ENCODE measurements around the gene EMP2.

EMP2 gene

DNA sequence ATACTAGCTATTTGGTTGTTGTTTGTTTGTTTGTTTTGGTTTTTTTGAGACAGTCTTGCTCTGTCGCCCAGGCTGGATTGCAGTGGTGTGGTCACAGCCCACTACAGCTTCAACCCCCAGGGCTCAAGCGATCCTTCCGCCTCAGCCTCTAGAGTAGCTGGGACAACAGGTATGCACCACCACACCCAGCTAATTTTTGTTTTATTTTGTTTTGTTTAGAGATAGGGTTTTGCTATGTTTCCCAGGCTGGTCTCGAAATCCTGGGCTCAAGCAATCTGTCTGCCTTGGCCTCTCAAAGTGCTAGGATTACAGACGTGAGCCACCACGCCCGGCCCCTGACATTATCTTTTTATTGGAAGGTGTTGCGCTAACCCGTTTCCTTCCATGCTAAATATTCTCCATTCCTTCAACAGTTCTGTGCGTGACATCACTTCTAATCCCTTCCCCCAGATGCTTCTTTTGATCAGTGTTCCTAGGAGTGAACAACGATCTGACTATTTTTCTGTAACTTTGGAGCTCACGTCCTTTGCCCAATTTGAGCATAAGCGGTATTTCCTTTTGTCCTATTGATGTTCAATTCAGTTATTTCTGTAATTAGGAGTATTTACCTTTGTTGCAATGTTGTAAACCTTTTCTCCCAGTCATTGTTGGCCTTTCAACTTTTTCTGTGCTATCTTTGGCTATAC, 30.2 kb upstream of the EMP2 start:
- no peak for DNase-seq (ENCODE audit: insufficient read length, low spot score)
- no peak for TF ChIP-seq PAX5 (IDR thresholded peaks at IDR 0.05; ENCODE audit: insufficient read depth, low read length, severe bottlenecking)
- no peak for TF ChIP-seq POLR2A (IDR thresholded peaks at IDR 0.05; ENCODE audit: low read depth, low read length)
- no peak for TF ChIP-seq TAF1 (IDR thresholded peaks at IDR 0.05; ENCODE audit: low read depth, low read length)
- no peak for TF ChIP-seq SPI1 (IDR thresholded peaks at IDR 0.05; ENCODE audit: low read depth, low read length)
- no peak for TF ChIP-seq POLR2AphosphoS5 (IDR thresholded peaks at IDR 0.05; ENCODE audit: low read depth, low read length)
- TF ChIP-seq POU2F2 (IDR thresholded peaks at IDR 0.05; ENCODE audit: low read depth, low read length): no peak
- no peak for FAIRE-seq

DNA sequence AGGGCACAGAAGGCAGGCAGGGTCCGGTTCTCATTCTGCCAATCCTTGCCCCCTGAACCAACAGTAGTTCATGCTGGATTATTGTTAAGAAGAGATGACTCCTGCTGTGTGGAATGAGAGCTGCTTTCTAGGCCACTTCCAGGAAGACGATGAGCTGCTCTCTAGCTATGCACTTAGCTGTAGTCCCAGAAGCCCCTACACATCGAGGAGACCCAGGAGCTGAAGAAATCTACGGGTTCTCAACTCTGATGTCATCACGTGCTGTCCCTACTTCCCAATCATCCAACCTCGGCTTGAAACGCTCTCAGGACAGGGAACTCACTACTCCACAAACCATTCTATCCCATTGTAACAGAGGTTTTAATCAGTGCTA, 29.0 kb upstream of the EMP2 start:
- DNase-seq (ENCODE audit: insufficient read length, low spot score): no peak
- TF ChIP-seq POLR2A (IDR thresholded peaks at IDR 0.05; ENCODE audit: low read depth, low read length) (no peak), POU2F2 (IDR thresholded peaks at IDR 0.05; ENCODE audit: low read depth, low read length) (no peak), TAF1 (IDR thresholded peaks at IDR 0.05; ENCODE audit: low read depth, low read length) (no peak), PAX5 (IDR thresholded peaks at IDR 0.05; ENCODE audit: insufficient read depth, low read length, severe bottlenecking) (no peak), SPI1 (IDR thresholded peaks at IDR 0.05; ENCODE audit: low read depth, low read length) (no peak)

DNA sequence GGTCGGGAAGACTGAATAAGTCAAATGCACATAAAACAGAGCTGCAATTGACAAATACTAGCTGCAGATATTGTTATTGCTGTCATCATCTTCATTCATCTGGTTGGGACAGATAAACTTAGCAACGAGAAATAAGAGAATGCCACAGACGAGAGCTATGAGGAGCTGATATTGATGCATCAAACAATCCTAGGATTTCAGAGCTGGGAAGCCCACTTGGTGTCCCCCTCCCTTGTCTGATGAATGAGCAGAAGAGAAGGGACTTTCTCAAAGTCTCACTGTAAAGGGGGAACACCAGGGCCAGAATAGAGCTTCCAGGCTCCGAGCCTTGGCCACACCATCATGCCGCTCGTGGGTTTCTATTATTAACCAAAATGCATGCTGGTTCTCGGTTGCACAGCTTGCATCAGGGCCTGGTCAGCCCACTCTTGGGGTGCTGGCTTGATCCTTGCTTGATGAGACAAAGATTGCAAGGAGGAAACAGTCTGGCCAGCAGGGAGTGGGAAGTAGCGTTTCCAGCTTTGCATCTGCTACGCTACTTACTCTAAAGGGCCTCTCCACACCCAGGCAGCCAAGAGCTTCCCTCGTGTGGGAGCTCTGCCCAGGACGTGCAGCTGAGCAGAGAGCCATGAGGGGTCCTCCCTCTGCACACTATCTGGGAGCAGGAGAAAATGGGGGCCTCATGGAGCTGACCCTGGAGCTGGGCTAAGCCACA, 28.4 kb upstream of the EMP2 start:
- FAIRE-seq (no peak), DNase-seq (ENCODE audit: insufficient read length, low spot score) (no peak)
- TF ChIP-seq POU2F2 (IDR thresholded peaks at IDR 0.05; ENCODE audit: low read depth, low read length) (no peak), TAF1 (IDR thresholded peaks at IDR 0.05; ENCODE audit: low read depth, low read length) (no peak), PAX5 (IDR thresholded peaks at IDR 0.05; ENCODE audit: insufficient read depth, low read length, severe bottlenecking) (no peak), SPI1 (IDR thresholded peaks at IDR 0.05; ENCODE audit: low read depth, low read length) (no peak), POLR2AphosphoS5 (IDR thresholded peaks at IDR 0.05; ENCODE audit: low read depth, low read length) (no peak), POLR2A (IDR thresholded peaks at IDR 0.05; ENCODE audit: low read depth, low read length) (no peak)

More for the DNA sequence above, 29.0 kb upstream of the EMP2 start:
- FAIRE-seq: no peak

DNA sequence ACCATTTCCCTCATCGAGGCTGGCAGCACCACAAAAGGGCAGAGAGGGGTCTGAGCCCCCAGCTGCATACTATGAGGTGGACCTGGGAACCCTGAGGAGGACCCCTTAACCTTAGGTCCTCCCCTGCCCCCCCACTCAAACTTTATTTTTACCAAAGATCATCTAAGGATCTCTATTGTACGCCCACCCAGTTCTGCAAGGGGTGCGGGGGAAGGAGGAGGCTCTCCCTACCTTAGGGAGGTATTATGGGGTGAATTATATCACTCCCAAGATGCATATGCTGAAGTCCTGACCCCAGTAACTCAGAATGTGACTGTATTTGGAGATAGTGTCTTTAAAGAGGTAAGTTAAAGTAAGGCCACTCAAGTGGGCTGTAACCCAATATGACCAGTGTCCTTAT, 26.8 kb upstream of the EMP2 start:
- TF ChIP-seq POLR2A (IDR thresholded peaks at IDR 0.05; ENCODE audit: low read depth, low read length): no peak
- no peak for TF ChIP-seq SPI1 (IDR thresholded peaks at IDR 0.05; ENCODE audit: low read depth, low read length)
- TF ChIP-seq POU2F2 (IDR thresholded peaks at IDR 0.05; ENCODE audit: low read depth, low read length): no peak
- no peak for TF ChIP-seq PAX5 (IDR thresholded peaks at IDR 0.05; ENCODE audit: insufficient read depth, low read length, severe bottlenecking)
- no peak for TF ChIP-seq POLR2AphosphoS5 (IDR thresholded peaks at IDR 0.05; ENCODE audit: low read depth, low read length)
- TF ChIP-seq TAF1 (IDR thresholded peaks at IDR 0.05; ENCODE audit: low read depth, low read length): no peak
- FAIRE-seq: no peak
- no peak for DNase-seq (ENCODE audit: insufficient read length, low spot score)

DNA sequence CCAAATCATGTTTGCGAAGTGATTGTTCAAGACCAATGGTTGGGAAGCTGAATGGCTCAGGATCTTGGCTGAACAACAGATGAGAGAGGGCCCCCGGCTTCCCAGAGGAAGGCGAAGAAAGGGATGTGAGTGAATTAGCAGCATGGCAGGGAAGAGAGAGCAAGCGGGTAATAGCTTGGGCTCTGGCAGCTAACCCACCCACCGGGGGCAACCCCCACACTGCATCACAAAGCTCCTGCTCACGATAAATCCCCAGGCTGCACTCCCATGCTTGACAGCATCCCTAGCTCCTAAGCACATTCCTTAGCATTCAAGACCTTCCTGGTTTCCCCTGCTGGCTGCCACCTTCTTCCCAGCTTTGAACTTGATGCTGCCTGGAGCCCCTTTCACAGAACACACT, 26.2 kb upstream of the EMP2 start:
- DNase-seq (ENCODE audit: insufficient read length, low spot score) (no peak), FAIRE-seq (no peak)
- TF ChIP-seq POLR2A (IDR thresholded peaks at IDR 0.05; ENCODE audit: low read depth, low read length): no peak
- no peak for TF ChIP-seq TAF1 (IDR thresholded peaks at IDR 0.05; ENCODE audit: low read depth, low read length)
- no peak for TF ChIP-seq PAX5 (IDR thresholded peaks at IDR 0.05; ENCODE audit: insufficient read depth, low read length, severe bottlenecking)
- TF ChIP-seq SPI1 (IDR thresholded peaks at IDR 0.05; ENCODE audit: low read depth, low read length): no peak
- no peak for TF ChIP-seq POU2F2 (IDR thresholded peaks at IDR 0.05; ENCODE audit: low read depth, low read length)
- no peak for TF ChIP-seq POLR2AphosphoS5 (IDR thresholded peaks at IDR 0.05; ENCODE audit: low read depth, low read length)

DNA sequence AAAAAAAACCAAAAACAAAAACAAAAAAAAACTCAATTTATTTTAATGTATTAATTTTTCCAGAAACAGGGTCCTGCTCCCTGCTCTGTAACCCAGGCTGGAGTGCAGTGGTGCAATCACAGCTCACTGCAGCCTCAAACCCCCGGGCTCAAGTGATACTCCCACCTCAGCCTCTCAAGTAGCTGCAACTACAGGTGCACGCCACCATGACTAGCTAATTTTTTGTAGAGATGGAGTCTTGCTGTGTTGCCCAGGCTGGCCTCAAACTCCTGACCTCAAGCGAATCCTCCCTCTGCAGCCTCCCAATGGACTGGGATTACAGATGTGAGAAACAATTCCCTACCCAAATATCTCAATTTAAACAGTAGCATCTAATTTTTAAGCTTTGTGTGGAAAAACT, 25.2 kb upstream of the EMP2 start:
- DNase-seq (ENCODE audit: insufficient read length, low spot score) (no peak), FAIRE-seq (no peak)
- TF ChIP-seq POLR2A (IDR thresholded peaks at IDR 0.05; ENCODE audit: low read depth, low read length) (no peak), TAF1 (IDR thresholded peaks at IDR 0.05; ENCODE audit: low read depth, low read length) (no peak), SPI1 (IDR thresholded peaks at IDR 0.05; ENCODE audit: low read depth, low read length) (no peak), PAX5 (IDR thresholded peaks at IDR 0.05; ENCODE audit: insufficient read depth, low read length, severe bottlenecking) (no peak), POU2F2 (IDR thresholded peaks at IDR 0.05; ENCODE audit: low read depth, low read length) (no peak)

DNA sequence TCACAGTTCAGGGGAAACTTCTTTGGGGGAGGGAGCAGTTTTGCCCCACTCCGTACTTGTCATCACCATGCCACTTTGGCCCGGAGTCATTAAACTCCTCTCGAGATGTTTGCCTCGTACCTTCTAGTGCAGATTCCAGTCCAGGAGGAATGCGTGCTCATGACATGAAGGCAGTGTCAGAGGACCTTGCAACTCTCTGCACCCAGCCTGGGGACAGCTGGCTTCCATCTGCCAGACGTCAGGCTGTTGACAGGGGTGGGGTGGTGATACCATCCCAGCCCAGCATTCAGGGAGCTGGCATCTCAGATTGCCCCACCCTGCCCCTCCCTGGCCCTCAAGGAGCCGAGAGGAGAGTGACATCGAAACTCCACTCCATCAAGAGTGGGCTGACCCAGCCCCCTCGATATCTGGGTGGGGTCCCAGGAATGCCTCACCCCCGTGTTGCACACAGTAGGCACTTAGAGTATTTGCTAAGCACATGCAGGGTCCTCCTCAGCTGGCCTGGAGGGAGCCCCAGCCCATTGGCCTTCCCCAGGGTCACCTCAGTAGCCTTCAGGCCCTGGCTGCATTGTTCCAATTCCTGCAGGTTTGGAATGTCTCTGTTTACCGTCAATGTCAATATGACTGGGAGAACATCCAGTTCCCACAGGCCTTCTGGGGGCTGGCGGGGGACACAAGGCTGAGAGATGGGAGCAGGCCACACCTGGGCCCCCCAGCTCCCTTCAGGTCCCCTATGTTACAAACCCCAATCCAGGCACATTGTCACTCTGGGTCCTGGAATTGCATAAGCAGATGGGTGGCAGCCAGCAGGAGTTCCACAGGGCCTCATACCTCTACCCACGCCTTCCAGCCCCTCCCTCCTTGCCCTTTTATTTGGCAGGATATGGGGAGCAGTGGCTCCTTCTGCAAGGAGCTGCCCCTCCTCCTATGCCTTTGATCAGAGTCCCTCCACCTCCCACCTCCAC, 21.3 kb upstream of the EMP2 start:
- no peak for FAIRE-seq
- DNase-seq (ENCODE audit: insufficient read length, low spot score): no peak

DNA sequence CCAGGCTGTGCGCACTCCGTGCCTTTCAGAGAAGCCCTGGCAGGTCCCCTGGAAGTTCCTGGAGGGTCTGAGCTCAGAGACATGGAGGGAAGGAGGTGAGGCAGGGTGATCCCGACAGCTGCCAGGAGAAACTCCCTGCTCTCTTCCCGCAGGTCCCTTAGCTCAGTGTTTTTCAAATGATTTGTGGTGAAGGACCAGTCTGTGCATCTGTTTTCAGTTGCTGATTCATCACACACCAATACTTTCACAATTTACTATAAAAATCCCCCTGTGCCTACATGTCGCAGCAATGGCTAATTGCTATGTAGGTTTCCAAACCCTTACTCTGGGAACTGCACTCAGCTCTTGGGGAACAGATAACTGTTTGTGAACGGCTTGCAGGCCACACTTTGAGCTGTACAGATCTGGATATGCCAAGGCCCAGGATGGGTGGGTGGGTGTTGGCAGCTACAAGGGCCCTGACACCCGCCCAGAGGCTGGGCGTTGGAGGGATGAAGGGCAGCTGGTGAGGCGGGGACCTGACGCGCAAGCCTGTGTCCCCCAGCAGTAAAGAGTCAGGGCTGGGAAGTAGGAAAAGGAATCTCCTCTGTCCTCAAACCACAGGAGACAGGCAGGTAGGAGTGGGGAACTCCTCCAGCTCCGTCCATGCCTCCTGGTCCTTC, 20.5 kb upstream of the EMP2 start:
- TF ChIP-seq SPI1 (IDR thresholded peaks at IDR 0.05; ENCODE audit: low read depth, low read length) (no peak), POU2F2 (IDR thresholded peaks at IDR 0.05; ENCODE audit: low read depth, low read length) (no peak), PAX5 (IDR thresholded peaks at IDR 0.05; ENCODE audit: insufficient read depth, low read length, severe bottlenecking) (no peak), TAF1 (IDR thresholded peaks at IDR 0.05; ENCODE audit: low read depth, low read length) (no peak), POLR2A (IDR thresholded peaks at IDR 0.05; ENCODE audit: low read depth, low read length) (no peak), POLR2AphosphoS5 (IDR thresholded peaks at IDR 0.05; ENCODE audit: low read depth, low read length) (no peak)
- DNase-seq (ENCODE audit: insufficient read length, low spot score): no peak
- FAIRE-seq: no peak

More for the DNA sequence above, 21.3 kb upstream of the EMP2 start:
- TF ChIP-seq POU2F2 (IDR thresholded peaks at IDR 0.05; ENCODE audit: low read depth, low read length) (no peak), POLR2AphosphoS5 (IDR thresholded peaks at IDR 0.05; ENCODE audit: low read depth, low read length) (no peak), PAX5 (IDR thresholded peaks at IDR 0.05; ENCODE audit: insufficient read depth, low read length, severe bottlenecking) (no peak), SPI1 (IDR thresholded peaks at IDR 0.05; ENCODE audit: low read depth, low read length) (no peak), TAF1 (IDR thresholded peaks at IDR 0.05; ENCODE audit: low read depth, low read length) (no peak), POLR2A (IDR thresholded peaks at IDR 0.05; ENCODE audit: low read depth, low read length) (no peak)
